ENCODE measurements around the gene TRPM4.
"Not testable (repeated sequence)": the region's sequence is repeated elsewhere in the genome, so short reads cannot be mapped to it uniquely, and the experiment has no call there.

Gene TRPM4

GRCh38 chr19:49196527-49197240 lies 39.1 kb downstream of the TRPM4 start:
- no peak for DNase-seq

GRCh38 chr19:49200238-49200862 lies 42.8 kb downstream of the TRPM4 start:
- no peak for DNase-seq

- DNase-seq = no peak
Measured at GRCh38 chr19:49201042-49201441, 43.5 kb downstream of the TRPM4 start.

- DNase-seq = peak; percentile 17 to 41
Measured at GRCh38 chr19:49205114-49205513, 47.5 kb downstream of the TRPM4 start.

GRCh38 chr19:49209502-49209901 lies 51.9 kb downstream of the TRPM4 start:
- not testable (repeated sequence) for DNase-seq

- DNase-seq = no peak
Measured at GRCh38 chr19:49210108-49210900, 52.7 kb downstream of the TRPM4 start.

GRCh38 chr19:49210901-49211451 lies 53.4 kb downstream of the TRPM4 start:
- no peak for DNase-seq

- DNase-seq = no peak
Measured at GRCh38 chr19:49212016-49212701, 54.6 kb downstream of the TRPM4 start.

- DNase-seq = peak in 1 of 2 experiments; percentile 17
Measured at GRCh38 chr19:49213791-49214190, 56.2 kb downstream of the TRPM4 start.

- DNase-seq = no peak
Measured at GRCh38 chr19:49214701-49215100, 57.1 kb downstream of the TRPM4 start.

GRCh38 chr19:49216071-49216470 lies 58.5 kb downstream of the TRPM4 start:
- DNase-seq = no peak

- no peak for DNase-seq
Measured at GRCh38 chr19:49217382-49217781, 59.8 kb downstream of the TRPM4 start.

GRCh38 chr19:49222011-49222410 lies 64.4 kb downstream of the TRPM4 start:
- DNase-seq = no peak

- no peak for DNase-seq
Measured at GRCh38 chr19:49222528-49222927, 64.9 kb downstream of the TRPM4 start.

GRCh38 chr19:49223472-49223871 lies 65.9 kb downstream of the TRPM4 start:
- no peak for DNase-seq

- DNase-seq = not testable (repeated sequence)
Measured at GRCh38 chr19:49224441-49224840, 66.8 kb downstream of the TRPM4 start.

GRCh38 chr19:49224879-49225278 lies 67.3 kb downstream of the TRPM4 start:
- peak; percentile 71 to 76 for DNase-seq

GRCh38 chr19:49229416-49229815 lies 71.8 kb downstream of the TRPM4 start:
- DNase-seq = no peak

GRCh38 chr19:49231389-49231788 lies 73.8 kb downstream of the TRPM4 start:
- no peak for DNase-seq

GRCh38 chr19:49231804-49232203 lies 74.2 kb downstream of the TRPM4 start:
- DNase-seq = no peak

- DNase-seq = no peak
Measured at GRCh38 chr19:49233163-49233562, 75.6 kb downstream of the TRPM4 start.

- no peak for DNase-seq
Measured at GRCh38 chr19:49241769-49242168, 84.2 kb downstream of the TRPM4 start.

- DNase-seq = no peak
Measured at GRCh38 chr19:49243129-49243528, 85.5 kb downstream of the TRPM4 start.
